K562 (cell line): Measurements from ENCODE around the gene AVPI1. TPM values are rescaled to one million over a fixed set of nuclear protein-coding genes. Genes with fewer than 3 reads are reported as not detected.

Experiments
- ATAC-seq: fragments of 200-7000 bp; cut with Tn5 transposase; 3 replicates; pipeline ENCODE4 v1.9.1; 2020; ENCODE audit warnings: moderate library complexity
- BruUV-seq: library from RNA; stranded (reverse); fragments of 400-500 nt; replicated peaks from 2 replicates; lab custom pipeline; 2021; lab: Mats Ljungman, UMichigan
- CTCF ChIA-PET: fragments of 300-600 bp; formaldehyde crosslinking; extraction: SDS; loops from one replicate; lab custom pipeline; 2021; ENCODE audit warnings: low intra/inter-chr PET ratio; lab: Yijun Ruan, JAX
- POLR2A ChIA-PET: fragments of 300-600, 350-650 bp; sonication (Branson Sonifier 250); formaldehyde crosslinking; extraction: SDS; loops from one replicate; lab custom pipeline; 2021; ENCODE audit warnings: antibody characterized with exemption, inconsistent platforms; lab: Yijun Ruan, JAX
- DNase-seq, 4 experiments: peaks; one replicate each; pipeline versions ENCODE4 v3.0.0 to v3.0.0-alpha.2; 2011 to 2018; ENCODE audit warnings: low spot score in 3 of 4, mixed read lengths in 3 of 4; ENCODE audit errors: extremely low read depth in 1 of 4
- FAIRE-seq: peaks from 2 replicates; lab custom pipeline; 2011; peaks lifted over from hg19 to GRCh38; lab: Jason Lieb, UNC
- H2AFZ ChIP-seq: 2 replicates; pipeline ENCODE4 v1.6.0; 2011; ENCODE audit warnings: low read depth, low read length, control low read depth, inconsistent platforms
- H3K27ac ChIP-seq: fragments of 200-600 bp; 3 replicates; pipeline ENCODE4 v1.8.0; 2011; ENCODE audit warnings: low read depth, mild to moderate bottlenecking, control low read depth, inconsistent platforms, low read length, moderate library complexity, mixed read lengths; ENCODE audit errors: extremely low read depth
- H3K27me3 ChIP-seq, 2 experiments: fragments of 300-600 bp in 1 of 2; 2 replicates in 1 of 2; 3 replicates in 1 of 2; pipeline versions ENCODE4 v1.6.0 to v1.8.0; 2011; ENCODE audit warnings: inconsistent platforms in 2 of 2, low read length in 2 of 2, mild to moderate bottlenecking in 1 of 2, mixed read lengths in 1 of 2, moderate library complexity in 1 of 2; ENCODE audit not compliant: control insufficient read depth in 2 of 2, insufficient read depth in 2 of 2
- H3K36me3 ChIP-seq: fragments of 300-600 bp; 3 replicates; pipeline ENCODE4 v1.8.0; 2011; ENCODE audit warnings: mild to moderate bottlenecking, low read length, inconsistent platforms; ENCODE audit not compliant: control insufficient read depth, insufficient read depth
- H3K4me1 ChIP-seq, 2 experiments: fragments of 200-600 bp in 1 of 2; replicated peaks in 1 of 2; 2 replicates in 1 of 2; 3 replicates in 1 of 2; pipeline versions ENCODE4 v1.5.1 to v1.8.0; 2011; ENCODE audit warnings: inconsistent platforms in 2 of 2, low read length in 2 of 2, mild to moderate bottlenecking in 1 of 2, mixed read lengths in 1 of 2, moderate library complexity in 1 of 2; ENCODE audit not compliant: control insufficient read depth in 2 of 2, insufficient read depth in 2 of 2
- H3K4me2 ChIP-seq: 2 replicates; pipeline ENCODE4 v1.6.1; 2011; ENCODE audit warnings: low read length, control low read depth, inconsistent platforms, mixed read lengths; ENCODE audit not compliant: insufficient read depth
- H3K4me3 ChIP-seq: fragments of 200-600 bp; sonication (generic), shearing (Covaris generic); 2 replicates; pipeline ENCODE4 v1.5.1; 2016; ENCODE audit warnings: control low read depth, inconsistent platforms
- H3K79me2 ChIP-seq: fragments of 200-600 bp; 3 replicates; pipeline ENCODE4 v1.8.0; 2011; ENCODE audit warnings: low read length, inconsistent platforms; ENCODE audit not compliant: control insufficient read depth, insufficient read depth
- H3K9ac ChIP-seq, 2 experiments: 2 replicates each; pipeline versions ENCODE4 v1.6.0 to v1.6.1; 2011; ENCODE audit warnings: low read depth in 2 of 2, low read length in 2 of 2, control low read depth in 1 of 2, inconsistent platforms in 1 of 2, mild to moderate bottlenecking in 1 of 2, mixed read lengths in 1 of 2; ENCODE audit not compliant: insufficient read depth in 1 of 2
- H3K9me1 ChIP-seq: one replicate; pipeline ENCODE4 v1.6.0; 2011; ENCODE audit warnings: inconsistent platforms, mild to moderate bottlenecking, low read length, moderate library complexity; ENCODE audit not compliant: control insufficient read depth, insufficient read depth
- H3K9me3 ChIP-seq: replicated peaks from 2 replicates; pipeline ENCODE4 v1.5.1; 2011; ENCODE audit warnings: low read depth, low read length, inconsistent platforms; ENCODE audit not compliant: control insufficient read depth, insufficient read depth
- H4K20me1 ChIP-seq: replicated peaks from 2 replicates; pipeline ENCODE4 v1.6.1; 2011; ENCODE audit warnings: low read length, inconsistent platforms, mixed read lengths; ENCODE audit not compliant: control insufficient read depth, insufficient read depth
- CEBPG ChIP-seq, 3 experiments: fragments of 200-800 bp in 1 of 3; sonication (Bioruptor generic) in 1 of 3; sonication (generic) in 1 of 3; formaldehyde crosslinking in 1 of 3; IDR thresholded peaks in 2 of 3; conservative IDR thresholded peaks in 1 of 3; 2 replicates each; pipeline versions ENCODE4 v1.6.1 to v1.8.0; 2016 to 2022; ENCODE audit warnings: missing compliant biosample characterization in 2 of 3, missing genetic modification characterization in 2 of 3, mild to moderate bottlenecking in 1 of 3, missing genetic modification reagents in 1 of 3
- GABPA ChIP-seq: fragments of 200-800 bp; sonication (Bioruptor generic); conservative IDR thresholded peaks from 2 replicates; pipeline ENCODE4 v1.6.1; 2016; ENCODE audit warnings: low read depth, missing genetic modification characterization, missing compliant biosample characterization
- MTF1 ChIP-seq: fragments of 250-450 bp; sonication (Bioruptor Pico); IDR thresholded peaks from 2 replicates; pipeline ENCODE4 v1.9.0; 2021; ENCODE audit warnings: moderate library complexity, mild to moderate bottlenecking, inconsistent platforms, borderline replicate concordance
- MXI1 ChIP-seq: IDR thresholded peaks from 2 replicates; pipeline ENCODE4 v1.6.1; 2011; ENCODE audit warnings: low read depth, mild to moderate bottlenecking, improper control_type of control experiment, low read length
- SNIP1 ChIP-seq: fragments of 450-650 bp; IDR thresholded peaks from 2 replicates; pipeline ENCODE4 v1.7.1; 2017; ENCODE audit warnings: low read depth, mild to moderate bottlenecking
- STAT5B ChIP-seq: fragments of 250-450 bp; sonication (Bioruptor Pico); IDR thresholded peaks from 2 replicates; pipeline ENCODE4 v1.8.0; 2021; ENCODE audit warnings: mild to moderate bottlenecking, inconsistent platforms
- TCFL5 ChIP-seq: fragments of 250-450 bp; sonication (Bioruptor Pico); conservative IDR thresholded peaks from 2 replicates; pipeline ENCODE4 v1.6.1; 2021; ENCODE audit warnings: mild to moderate bottlenecking, moderate library complexity, matching md5 sums
- WGBS: fragments of 100-300 bp; shearing (Covaris generic); methylation state at CpG from one replicate; pipeline ENCODE4 v1.1.6; 2016; ENCODE audit warnings: low coverage, mixed read lengths; ENCODE audit not compliant: insufficient coverage; ENCODE audit errors: missing lambda C conversion rate; 5-methylcytosine and 5-hydroxymethylcytosine counted together
- in situ Hi-C: fragments of 300-500 bp; cut with MboI; formaldehyde crosslinking; loops from 4 replicates; pipeline ENCODE4 v1.15.0; 2018; ENCODE audit warnings: inconsistent platforms, mixed read lengths
- intact Hi-C: fragments of 100-400 bp; cut with micrococcal nuclease; formaldehyde crosslinking; loops from 2 replicates; pipeline ENCODE4 v1.14.2; 2022
- polyA plus RNA-seq, 8 experiments: library from polyadenylated mRNA; depleted of rRNA in 4 of 8; stranded (reverse) in 5 of 8; unstranded in 3 of 8; fragments of >200 nt; fragmentation: Nextera tagmentation in 2 of 8; fragmentation: Illumina TruSeq in 1 of 8; extraction: Ambion mirVana in 2 of 8; extraction: Trizol in 1 of 8; gene quantifications; 2 replicates each; pipeline versions ENCODE4 v1.2.1 to v1.2.3, GENCODE V29; 2011 to 2014; ENCODE audit warnings: inconsistent platforms in 1 of 8, missing spikeins in 1 of 8
- total RNA-seq, 7 experiments: library from RNA; depleted of rRNA in 6 of 7; stranded (reverse); fragments of >200 nt in 6 of 7; fragmentation: Illumina TruSeq in 2 of 7; extraction: Trizol in 2 of 7; gene quantifications; 2 replicates each; pipeline versions ENCODE4 v1.2.1 to v1.2.3, GENCODE V29; 2011 to 2021; ENCODE audit warnings: low replicate concordance in 1 of 7
- TF ChIP-seq, protein P1 (sequence below): fragments of 250-450 bp; sonication (Bioruptor Pico); IDR thresholded peaks from 2 replicates; pipeline ENCODE4 v1.4.0; 2020; ENCODE audit warnings: mild to moderate bottlenecking, moderate library complexity
- TF ChIP-seq, protein P2 (sequence below): sonication (generic); formaldehyde crosslinking; IDR thresholded peaks from 2 replicates; pipeline ENCODE4 v1.8.0; 2023; ENCODE audit warnings: mild to moderate bottlenecking, missing genetic modification reagents
- TF ChIP-seq, protein P3 (sequence below): IDR thresholded peaks from 2 replicates; pipeline ENCODE4 v1.6.1; 2012; ENCODE audit warnings: low read depth, low read length, improper control_type of control experiment, borderline replicate concordance
- TF ChIP-seq, protein P4 (sequence below): sonication (generic); formaldehyde crosslinking; IDR thresholded peaks from 2 replicates; pipeline ENCODE4 v1.8.1; 2023; ENCODE audit warnings: mild to moderate bottlenecking, missing genetic modification reagents

Gene AVPI1
- total and polyA plus RNA-seq, 9 of the 15 experiments (the other 6 are each of a cell fraction or from before 2014, with no cell fraction given), result 0.90 to 10.4 (median 7.4) TPM

DNA sequence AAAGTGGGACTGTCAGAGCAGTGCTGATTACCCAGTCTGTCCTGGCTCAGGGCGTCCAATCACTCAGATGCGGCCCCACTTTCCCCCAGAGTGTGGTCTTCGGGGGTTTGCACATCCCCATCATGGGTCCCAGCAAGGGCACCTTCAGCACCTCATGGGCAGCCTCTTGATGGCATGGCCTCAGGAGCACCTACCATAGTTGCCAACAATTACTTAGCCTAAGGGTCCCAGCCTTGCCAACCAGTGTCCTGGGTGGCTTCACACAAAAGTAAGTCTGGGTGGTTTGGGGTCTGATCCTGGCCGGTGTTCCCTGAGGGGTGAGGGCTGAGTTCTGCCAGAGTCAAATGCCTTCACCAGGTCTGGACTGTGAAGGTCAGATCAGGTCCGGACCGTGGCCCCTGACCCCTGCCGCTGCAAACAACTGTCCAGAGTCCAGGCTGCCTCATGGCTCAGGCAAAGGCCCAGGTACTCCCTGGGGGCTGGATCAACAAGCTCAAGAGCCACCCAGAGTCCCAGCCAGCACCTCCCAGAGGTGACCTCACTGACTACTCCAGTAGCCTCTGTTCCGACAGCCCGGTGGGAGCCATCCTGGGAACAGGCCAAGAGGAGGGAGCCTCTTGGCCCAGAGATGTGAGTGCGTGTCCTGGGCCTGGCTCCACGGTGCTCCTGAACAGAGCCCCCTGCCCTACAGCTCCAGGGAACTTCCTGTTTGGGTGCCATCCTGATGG lies 20.3 kb upstream of the AVPI1 start:
- intact Hi-C loops, result no loop called here
- no peak for FAIRE-seq
- Histone ChIP-seq H3K9me3 (no peaks in the 10 kb centered on the region), H3K79me2 (no peaks in the 10 kb centered on the region), H3K36me3 (no peaks in the 10 kb centered on the region), H3K4me2 (no peak overlapping the region), H3K9ac (peak overlapping the region in 1 of 2 experiments; percentile 9; a peak in 1 of 4 replicates), H4K20me1 (no peaks in the 10 kb centered on the region; the same call in 1 of the 2 replicates), H3K4me1 (no peaks in the 10 kb centered on the region; a peak in 1 of 5 replicates), H3K4me3 (no peak overlapping the region), H3K9me1 (no peaks in the 10 kb centered on the region), H3K27ac (no peak overlapping the region), H3K27me3 (no peaks in the 10 kb centered on the region), H2AFZ (no peak overlapping the region)
- in situ Hi-C loops, result no loop called here
- ATAC-seq, result no peak; the same call in 2 of the 3 replicates
- ChIA-PET CTCF (no interaction called here), POLR2A (interaction anchor here (0.6 to 2.5 kb wide), 2 partner anchors 21 to 73 kb away, joined by 3 to 9 read pairs; partner anchors contain the start of gene AVPI1)
- DNase-seq, result no peak
- 62% methylated on average over 9 of the region's 11 CpGs for WGBS
- no TSS peak for BruUV-seq
- TF ChIP-seq, protein P1, sequence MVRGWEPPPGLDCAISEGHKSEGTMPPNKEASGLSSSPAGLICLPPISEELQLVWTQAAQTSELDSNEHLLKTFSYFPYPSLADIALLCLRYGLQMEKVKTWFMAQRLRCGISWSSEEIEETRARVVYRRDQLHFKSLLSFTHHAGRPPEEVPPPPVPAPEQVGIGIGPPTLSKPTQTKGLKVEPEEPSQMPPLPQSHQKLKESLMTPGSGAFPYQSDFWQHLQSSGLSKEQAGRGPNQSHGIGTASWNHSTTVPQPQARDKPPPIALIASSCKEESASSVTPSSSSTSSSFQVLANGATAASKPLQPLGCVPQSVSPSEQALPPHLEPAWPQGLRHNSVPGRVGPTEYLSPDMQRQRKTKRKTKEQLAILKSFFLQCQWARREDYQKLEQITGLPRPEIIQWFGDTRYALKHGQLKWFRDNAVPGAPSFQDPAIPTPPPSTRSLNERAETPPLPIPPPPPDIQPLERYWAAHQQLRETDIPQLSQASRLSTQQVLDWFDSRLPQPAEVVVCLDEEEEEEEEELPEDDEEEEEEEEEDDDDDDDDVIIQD (CRISPR knock-in tag), result no peak
- TF ChIP-seq MTF1 (no peak), CEBPG (CRISPR knock-in tag; IDR thresholded peaks at IDR 0.05) (no peak), CEBPG (tag; conservative IDR thresholded peaks at IDR 0.05 in 1 of 2, IDR thresholded peaks at IDR 0.05 in 1 of 2) (no peak), SNIP1 (no peak), STAT5B (CRISPR knock-in tag) (no peak), TCFL5 (no peak), GABPA (no peak), MXI1 (no peak)
- TF ChIP-seq, protein P2, sequence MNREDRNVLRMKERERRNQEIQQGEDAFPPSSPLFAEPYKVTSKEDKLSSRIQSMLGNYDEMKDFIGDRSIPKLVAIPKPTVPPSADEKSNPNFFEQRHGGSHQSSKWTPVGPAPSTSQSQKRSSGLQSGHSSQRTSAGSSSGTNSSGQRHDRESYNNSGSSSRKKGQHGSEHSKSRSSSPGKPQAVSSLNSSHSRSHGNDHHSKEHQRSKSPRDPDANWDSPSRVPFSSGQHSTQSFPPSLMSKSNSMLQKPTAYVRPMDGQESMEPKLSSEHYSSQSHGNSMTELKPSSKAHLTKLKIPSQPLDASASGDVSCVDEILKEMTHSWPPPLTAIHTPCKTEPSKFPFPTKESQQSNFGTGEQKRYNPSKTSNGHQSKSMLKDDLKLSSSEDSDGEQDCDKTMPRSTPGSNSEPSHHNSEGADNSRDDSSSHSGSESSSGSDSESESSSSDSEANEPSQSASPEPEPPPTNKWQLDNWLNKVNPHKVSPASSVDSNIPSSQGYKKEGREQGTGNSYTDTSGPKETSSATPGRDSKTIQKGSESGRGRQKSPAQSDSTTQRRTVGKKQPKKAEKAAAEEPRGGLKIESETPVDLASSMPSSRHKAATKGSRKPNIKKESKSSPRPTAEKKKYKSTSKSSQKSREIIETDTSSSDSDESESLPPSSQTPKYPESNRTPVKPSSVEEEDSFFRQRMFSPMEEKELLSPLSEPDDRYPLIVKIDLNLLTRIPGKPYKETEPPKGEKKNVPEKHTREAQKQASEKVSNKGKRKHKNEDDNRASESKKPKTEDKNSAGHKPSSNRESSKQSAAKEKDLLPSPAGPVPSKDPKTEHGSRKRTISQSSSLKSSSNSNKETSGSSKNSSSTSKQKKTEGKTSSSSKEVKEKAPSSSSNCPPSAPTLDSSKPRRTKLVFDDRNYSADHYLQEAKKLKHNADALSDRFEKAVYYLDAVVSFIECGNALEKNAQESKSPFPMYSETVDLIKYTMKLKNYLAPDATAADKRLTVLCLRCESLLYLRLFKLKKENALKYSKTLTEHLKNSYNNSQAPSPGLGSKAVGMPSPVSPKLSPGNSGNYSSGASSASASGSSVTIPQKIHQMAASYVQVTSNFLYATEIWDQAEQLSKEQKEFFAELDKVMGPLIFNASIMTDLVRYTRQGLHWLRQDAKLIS (CRISPR knock-in tag), result no peak
- TF ChIP-seq, protein P3, sequence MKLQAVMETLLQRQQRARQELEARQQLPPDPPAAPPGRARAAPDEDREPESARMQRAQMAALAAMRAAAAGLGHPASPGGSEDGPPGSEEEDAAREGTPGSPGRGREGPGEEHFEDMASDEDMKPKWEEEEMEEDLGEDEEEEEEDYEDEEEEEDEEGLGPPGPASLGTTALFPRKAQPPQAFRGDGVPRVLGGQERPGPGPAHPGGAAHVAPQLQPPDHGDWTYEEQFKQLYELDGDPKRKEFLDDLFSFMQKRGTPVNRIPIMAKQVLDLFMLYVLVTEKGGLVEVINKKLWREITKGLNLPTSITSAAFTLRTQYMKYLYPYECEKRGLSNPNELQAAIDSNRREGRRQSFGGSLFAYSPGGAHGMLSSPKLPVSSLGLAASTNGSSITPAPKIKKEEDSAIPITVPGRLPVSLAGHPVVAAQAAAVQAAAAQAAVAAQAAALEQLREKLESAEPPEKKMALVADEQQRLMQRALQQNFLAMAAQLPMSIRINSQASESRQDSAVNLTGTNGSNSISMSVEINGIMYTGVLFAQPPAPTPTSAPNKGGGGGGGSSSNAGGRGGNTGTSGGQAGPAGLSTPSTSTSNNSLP, result no peak
- TF ChIP-seq, protein P4, sequence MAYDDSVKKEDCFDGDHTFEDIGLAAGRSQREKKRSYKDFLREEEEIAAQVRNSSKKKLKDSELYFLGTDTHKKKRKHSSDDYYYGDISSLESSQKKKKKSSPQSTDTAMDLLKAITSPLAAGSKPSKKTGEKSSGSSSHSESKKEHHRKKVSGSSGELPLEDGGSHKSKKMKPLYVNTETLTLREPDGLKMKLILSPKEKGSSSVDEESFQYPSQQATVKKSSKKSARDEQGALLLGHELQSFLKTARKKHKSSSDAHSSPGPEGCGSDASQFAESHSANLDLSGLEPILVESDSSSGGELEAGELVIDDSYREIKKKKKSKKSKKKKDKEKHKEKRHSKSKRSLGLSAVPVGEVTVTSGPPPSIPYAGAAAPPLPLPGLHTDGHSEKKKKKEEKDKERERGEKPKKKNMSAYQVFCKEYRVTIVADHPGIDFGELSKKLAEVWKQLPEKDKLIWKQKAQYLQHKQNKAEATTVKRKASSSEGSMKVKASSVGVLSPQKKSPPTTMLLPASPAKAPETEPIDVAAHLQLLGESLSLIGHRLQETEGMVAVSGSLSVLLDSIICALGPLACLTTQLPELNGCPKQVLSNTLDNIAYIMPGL (CRISPR knock-in tag), result no peak
